Measurements from ENCODE around the gene TNXB.
A peak's percentile ranks its signal among the peaks of the same experiment; 100 is the strongest.
"Not testable (repeated sequence)": the region's sequence is repeated elsewhere in the genome, so short reads cannot be mapped to it uniquely, and the experiment has no call there.

Gene TNXB

GRCh38 chr6:32060966-32061655, 48.0 kb downstream of the TNXB start:
- DNase-seq (ENCODE audit: low read depth in 2 of 2): no peak

DNA sequence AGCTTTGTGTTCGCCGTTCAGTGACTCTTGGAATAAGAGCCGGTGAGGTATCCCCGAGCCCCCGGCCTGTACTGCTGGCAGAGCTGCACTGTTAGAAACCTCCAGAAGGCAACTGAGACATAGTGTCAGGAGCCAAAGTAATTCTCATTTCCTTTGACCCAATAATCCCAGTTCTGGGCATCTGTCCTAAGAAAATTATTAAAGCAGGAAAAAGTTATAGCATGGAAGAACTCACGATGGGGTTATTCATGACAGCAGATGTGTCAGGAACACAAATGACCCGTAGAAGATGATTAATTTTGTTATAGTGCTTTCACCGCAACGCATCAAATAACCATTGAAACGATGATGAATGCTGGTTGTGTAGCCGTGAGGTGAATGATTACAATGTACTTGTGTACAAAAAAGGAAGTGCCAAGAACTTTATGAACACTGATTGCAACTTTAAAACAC, 50.6 kb downstream of the TNXB start:
- DNase-seq (ENCODE audit: low read depth in 2 of 2): no peak

- no peak for DNase-seq (ENCODE audit: low read depth in 2 of 2)
Observed at GRCh38 chr6:32057966-32058365, 51.2 kb downstream of the TNXB start.

DNA sequence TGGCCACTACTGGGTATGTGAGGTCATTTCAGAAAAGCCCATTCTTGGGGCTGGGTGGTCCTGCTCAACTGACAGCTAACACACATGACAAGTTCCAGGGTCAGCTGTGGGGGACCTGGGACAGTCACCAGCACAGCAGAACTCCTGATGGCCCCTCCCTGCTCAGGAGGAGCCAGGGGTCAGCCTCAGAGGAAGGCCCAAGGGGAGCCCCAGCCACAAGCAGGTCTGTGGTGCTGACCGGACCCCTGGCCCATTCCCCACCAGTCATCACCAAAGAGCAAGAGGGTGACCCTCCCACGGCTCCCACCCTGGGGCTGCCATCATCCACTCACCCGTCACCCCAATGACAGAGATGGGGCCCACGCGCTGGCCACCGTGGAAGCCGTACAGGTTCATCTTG, 52.9 kb downstream of the TNXB start:
- no peak for DNase-seq (ENCODE audit: low read depth in 2 of 2)

GRCh38 chr6:32055756-32056155, 53.4 kb downstream of the TNXB start:
- not testable (repeated sequence) for DNase-seq (ENCODE audit: low read depth in 2 of 2)

DNA sequence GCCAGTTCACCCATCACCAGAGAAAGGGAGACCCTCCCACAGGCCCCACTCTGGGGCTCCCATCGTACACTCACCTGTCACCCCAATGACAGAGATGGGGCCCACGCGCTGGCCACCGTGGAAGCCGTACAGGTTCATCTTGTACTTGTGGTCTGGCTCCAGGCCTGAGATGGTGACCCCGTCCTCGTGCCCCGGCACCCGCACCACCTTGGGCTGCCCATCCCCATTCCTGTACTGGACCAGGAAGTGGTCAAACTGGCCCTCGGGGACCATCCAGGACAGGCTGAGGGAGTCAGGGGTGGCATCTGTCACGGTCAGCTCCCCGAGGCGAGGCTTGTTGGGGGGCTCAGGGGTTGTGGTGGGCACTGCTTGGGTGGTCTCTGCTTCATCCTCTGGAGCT, 55.8 kb downstream of the TNXB start:
- DNase-seq (ENCODE audit: low read depth in 2 of 2): not testable (repeated sequence)

- not testable (repeated sequence) for DNase-seq (ENCODE audit: low read depth in 2 of 2)
Observed at GRCh38 chr6:32052626-32053025, 56.5 kb downstream of the TNXB start.

DNA sequence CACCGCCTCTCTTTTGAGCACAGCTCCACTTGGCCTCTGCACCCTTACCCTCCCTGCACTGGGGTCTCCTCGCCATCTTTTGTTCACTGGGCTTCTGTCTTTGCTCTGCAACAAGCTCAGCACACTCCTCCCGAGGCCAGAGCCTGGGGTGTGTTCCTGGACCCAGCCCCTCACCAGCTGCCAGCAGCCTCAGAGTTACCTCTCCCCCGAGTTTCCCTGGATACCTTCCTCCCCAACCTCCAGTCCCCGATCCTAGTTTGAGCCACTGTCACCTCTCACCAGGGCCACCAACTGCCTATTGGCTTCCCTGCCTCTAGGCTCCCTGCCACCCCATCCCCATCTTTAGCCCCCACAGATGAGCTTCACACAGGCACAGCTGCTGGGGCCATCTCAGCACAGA, 58.6 kb downstream of the TNXB start:
- no peak for DNase-seq (ENCODE audit: low read depth in 2 of 2)

- DNase-seq (ENCODE audit: low read depth in 2 of 2): not testable (repeated sequence)
Observed at GRCh38 chr6:32049736-32050135, 59.4 kb downstream of the TNXB start.

- DNase-seq (ENCODE audit: low read depth in 2 of 2): not testable (repeated sequence)
Observed at GRCh38 chr6:32049149-32049548, 60.0 kb downstream of the TNXB start.

DNA sequence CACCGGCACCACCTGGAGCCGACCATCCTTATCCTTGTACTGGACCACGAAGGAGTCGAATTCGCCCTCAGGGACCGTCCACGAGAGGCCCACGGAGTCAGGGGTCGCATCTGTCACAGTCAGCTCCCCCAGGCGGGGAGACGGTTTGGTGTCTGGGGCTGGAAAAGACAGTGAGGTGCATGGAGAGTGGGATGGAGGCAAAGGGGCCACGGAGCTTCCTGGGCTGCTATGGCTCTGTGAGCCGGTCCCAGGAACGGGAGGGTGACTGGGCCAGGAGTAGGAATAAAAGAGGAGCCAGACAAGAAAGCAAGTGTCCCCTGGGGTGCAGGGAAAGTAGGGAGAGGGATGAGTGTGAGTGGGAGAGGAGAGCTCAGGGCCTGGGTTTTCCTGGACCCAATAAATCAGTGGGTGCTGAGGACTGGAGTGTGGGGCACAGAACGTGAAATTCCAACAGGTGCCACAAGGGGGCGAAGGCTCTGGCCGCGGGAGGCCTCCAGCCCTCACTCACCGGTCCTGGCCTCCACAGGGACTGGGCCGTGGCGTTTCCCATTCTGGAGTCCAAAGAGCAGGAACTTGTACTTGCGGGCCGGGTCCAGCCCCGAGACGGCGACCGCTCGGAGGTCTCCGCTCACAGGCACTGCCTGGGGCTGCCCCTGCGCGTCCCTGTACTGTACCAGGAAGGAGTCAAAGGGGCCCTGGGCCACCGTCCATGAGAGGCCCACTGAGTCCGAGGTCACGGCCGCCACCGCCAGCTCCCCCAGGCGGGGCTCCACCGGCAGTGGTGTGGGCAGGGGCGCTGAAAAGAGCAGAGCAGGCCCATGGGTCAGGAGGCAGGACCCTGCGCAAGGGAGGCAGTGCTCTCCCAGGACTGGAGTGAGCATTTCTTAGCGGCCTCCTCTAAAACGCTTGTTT, 61.0 kb downstream of the TNXB start:
- DNase-seq (ENCODE audit: low read depth in 2 of 2): peak; percentile 52 to 70

DNA sequence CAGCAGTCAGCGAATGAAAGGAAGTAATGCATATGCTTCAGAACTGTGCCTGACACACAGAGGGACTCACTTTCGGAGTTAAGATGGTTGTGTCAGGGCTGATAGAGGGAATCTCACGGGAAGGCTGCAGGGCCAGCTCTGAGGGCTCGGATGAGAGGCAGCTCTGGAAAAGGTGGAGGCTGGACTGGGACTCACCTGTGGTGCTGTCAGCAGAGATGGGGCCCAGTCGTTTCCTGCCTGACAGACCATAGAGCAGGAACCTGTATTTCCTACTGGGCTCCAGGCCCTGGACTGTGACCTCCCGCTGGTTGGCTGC, 61.6 kb downstream of the TNXB start:
- no peak for DNase-seq (ENCODE audit: low read depth in 2 of 2)

DNA sequence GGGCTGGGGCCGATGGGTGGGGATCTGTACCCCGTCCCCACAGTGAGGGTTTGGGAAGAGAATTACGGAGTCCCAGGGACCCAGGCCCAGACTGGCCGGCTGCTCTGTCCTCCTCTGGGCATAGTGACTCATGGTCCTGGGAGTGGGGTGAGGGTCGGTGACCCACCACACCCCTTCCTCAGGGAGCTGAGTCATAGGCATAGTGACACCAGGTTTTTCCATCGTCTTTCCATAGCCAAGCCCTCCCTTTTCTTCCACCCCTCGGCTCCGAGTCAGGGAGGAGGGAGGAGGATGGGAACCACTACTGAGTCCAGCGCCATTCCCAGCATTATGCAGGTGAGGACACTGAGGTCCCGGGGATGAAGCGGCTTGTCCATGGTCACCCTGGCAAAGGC, 62.1 kb downstream of the TNXB start:
- no peak for DNase-seq (ENCODE audit: low read depth in 2 of 2)

DNA sequence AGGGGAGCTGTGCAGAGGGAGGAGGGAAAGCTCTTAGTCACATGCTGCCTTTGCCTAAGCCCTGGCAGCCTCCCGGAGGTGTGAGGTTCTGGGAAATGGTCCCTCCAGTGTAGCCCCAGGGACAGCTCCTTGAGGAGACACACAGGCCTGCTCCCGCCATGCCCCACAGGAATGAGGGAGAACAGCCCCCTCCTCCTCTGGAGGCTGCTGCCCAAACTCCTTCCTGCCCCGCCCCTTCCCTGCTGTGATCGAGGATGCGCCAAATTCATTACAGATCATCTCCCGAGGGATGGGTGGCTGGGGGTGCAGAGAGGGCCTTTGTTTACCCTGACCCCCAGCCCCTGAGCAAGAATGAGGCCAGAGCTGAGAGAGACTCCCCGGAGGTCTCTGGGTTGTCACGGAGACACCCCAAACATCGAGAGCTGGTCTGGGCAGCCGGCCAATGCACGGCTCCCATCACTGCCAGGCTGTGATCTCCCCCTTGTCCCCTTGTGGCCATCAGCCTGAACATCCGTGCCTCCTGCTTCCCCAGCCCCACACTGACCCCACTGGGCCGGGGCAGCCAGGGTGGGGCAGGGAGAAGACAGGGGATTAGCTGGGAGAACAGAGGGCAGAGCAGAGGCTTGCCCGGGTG, 62.6 kb downstream of the TNXB start:
- no peak for DNase-seq (ENCODE audit: low read depth in 2 of 2)

DNA sequence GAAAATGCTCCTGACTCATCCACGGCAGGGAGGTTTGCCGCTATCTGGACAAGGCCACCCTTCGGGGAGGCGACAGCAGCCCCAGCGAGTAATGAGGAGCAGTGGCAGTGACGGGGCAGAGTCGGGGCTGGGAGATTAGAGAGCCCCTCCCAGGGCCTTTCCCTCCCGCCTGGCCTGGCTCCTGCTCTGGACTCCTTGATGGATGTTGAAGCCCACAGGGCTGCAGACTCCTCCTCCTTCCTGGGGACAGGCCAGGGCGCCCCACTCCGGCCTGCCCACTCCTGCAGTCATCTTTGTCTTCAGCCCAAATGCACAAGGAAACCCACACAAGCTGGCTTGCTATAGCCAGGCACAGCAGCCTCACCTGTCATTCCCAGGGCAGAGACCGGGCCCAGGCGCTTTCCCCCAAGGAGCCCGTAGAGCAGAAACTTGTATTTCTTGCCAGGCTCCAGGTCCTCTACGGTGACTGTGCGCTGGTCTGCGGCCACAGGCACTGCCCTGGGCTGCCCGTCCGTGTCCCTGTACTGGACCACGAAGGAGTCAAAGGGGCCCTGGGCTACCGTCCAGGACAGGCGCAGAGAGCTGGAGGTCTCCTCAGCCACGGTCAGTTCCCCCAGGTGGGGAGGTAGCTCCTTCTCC, 63.2 kb downstream of the TNXB start:
- DNase-seq (ENCODE audit: low read depth in 2 of 2): no peak

- DNase-seq (ENCODE audit: low read depth in 2 of 2): not testable (repeated sequence)
Observed at GRCh38 chr6:32044916-32045315, 64.2 kb downstream of the TNXB start.

DNA sequence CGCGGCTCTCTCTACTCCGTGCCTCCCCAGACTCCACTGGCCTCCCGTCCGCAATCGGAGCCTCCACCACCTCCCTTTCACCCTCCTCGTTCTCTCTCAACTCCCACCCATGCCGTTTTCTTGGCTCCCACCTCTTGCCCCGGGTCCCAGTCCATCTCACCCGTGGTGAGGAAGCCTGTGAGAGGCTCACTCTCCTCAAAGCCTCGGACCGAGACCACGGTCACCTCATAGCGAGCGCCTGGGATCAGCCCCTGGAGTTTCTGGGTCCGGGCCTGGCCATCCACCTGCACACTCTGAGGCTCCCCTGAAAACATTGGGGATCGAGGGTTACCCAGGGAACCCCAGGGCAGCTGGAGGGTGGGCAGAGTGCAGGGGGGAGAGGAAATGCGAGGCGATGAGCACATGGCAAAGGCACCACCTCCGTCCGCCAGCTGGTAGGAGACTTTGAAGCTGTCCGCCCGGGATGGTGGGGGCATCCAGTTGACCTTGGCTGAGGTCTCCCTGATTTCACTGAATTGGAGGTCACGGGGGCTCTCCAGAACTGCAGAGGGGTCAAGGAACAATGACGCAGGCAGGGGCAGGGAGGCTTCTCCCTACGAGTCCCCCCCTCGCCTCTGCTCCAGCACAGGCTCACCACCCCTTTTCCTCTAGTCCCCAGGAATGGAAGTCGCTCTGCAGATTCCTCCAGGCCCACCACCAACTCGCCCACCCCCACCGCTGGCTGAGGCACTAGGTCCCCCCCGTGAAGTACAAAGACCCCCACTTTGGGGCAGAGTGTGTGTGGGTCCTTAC, 65.4 kb downstream of the TNXB start:
- DNase-seq (ENCODE audit: low read depth in 2 of 2): not testable (repeated sequence)

GRCh38 chr6:32042276-32042675, 66.9 kb downstream of the TNXB start:
- not testable (repeated sequence) for DNase-seq (ENCODE audit: low read depth in 2 of 2)

DNA sequence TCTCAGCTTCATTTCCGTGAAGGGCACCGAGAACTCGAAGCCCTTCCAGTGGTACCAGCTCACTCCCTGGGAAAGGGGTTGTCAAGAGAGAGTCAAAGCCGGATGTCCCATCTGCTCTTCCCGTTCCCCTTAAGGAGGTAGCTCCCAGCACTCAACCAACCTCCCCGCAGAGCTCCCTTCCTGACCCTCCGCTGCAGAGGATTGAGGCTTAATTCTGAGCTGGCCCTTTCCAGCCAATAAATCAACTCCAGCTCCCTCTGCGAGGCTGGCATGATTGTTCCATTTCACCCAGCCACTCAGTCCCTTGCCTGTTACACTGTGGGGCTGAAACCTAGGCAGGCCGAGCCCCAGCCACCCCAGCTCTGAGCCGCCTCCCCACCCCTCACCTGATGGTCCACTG, 67.8 kb downstream of the TNXB start:
- not testable (repeated sequence) for DNase-seq (ENCODE audit: low read depth in 2 of 2)

DNA sequence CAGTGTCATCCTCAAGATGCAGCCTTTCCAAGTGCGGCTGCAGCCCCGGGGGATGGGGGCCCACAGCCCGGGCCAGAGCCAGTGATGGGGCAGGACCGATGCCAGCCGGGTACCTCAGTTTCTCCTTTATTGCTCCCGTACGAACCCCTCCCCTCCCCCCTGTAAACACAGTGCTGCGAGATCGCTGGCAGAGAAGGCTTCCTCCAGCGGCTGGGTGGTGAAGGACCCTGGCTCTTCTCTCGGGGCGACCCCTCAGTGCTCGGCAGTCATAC, 68.2 kb downstream of the TNXB start:
- not testable (repeated sequence) for DNase-seq (ENCODE audit: low read depth in 2 of 2)

- not testable (repeated sequence) for DNase-seq (ENCODE audit: low read depth in 2 of 2)
Observed at GRCh38 chr6:32040299-32041049, 68.7 kb downstream of the TNXB start.

All from stimulated activated CD4-positive, alpha-beta T cell treated with anti-CD3 and anti-CD28 coated beads, Interleukin-4, amount 100 ng/mL, for 48 hours (primary cell).